NOMO-1 (cell line): ENCODE measurements around the gene KCNJ16.

Source experiments
- DNase-seq, 2 experiments: peaks; one replicate each; lab custom pipeline; 2025; ENCODE audit not compliant: unreplicated experiment in 2 of 2; lab: John Stamatoyannopoulos, UW

KCNJ16 gene

DNA sequence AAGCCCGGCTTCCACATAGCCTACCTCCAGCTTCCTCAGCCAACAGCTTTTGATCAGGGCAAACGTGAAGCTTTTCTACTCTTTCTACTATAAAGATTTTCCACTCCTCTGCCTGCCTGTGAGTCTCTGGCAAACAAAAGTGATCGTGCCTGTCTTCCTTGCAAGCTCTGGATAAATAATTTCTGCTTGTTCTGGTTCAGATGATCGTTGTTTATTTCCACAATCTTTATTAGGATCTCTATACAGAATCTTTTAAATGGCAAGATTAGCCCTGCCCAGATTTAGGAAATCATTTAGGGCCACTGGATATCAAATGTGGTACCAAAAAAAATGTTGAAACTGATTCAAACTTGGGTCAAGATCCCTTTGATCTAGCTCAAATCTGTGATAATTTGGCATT lies 20.4 kb downstream of the KCNJ16 start:
- no peak for DNase-seq

- no peak for DNase-seq
Observed at GRCh38 chr17:70096861-70097260, 21.8 kb downstream of the KCNJ16 start.

GRCh38 chr17:70098030-70098429 lies 23.0 kb downstream of the KCNJ16 start:
- DNase-seq = no peak

DNA sequence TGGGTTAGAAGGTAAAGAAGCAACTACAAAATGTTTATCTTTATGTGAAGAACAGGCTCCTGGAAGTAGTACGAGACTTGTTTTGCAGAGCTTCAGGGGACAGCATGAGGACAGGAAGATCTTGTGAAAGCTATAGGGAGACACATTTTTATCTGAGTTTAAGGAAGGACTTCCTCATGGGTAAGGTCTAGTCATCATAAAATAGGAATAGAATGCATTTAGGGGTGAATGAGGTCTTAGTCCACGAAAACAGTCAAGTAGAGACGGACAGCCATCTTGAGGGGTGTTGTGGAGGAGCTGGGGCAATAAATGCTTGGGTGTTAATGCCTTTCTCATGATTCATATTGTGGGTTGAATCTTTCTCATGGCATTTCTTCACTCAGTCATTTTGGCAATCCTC lies 24.3 kb downstream of the KCNJ16 start:
- peak; percentile 68 to 83 for DNase-seq

GRCh38 chr17:70099884-70100283 lies 24.9 kb downstream of the KCNJ16 start:
- peak; percentile 71 to 75 for DNase-seq

- no peak for DNase-seq
Observed at GRCh38 chr17:70100983-70101382, 26.0 kb downstream of the KCNJ16 start.

DNA sequence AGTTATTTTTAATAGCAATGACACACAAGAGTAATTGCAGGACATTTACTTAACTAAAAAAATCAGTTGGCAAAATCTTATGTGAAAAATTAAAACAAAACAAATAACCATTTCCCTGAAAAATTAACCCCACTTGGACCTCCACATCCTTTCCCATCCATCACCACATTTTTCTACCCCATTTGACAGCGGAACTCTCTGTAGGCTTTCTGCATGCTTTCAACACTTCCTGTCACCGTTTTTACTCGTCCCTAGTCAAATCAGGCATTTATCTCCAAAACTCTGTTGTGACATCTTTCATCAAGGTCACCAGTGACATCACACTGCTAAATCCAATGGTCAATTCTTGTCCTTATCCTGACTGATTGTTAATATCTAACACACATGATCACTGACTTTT lies 27.5 kb downstream of the KCNJ16 start:
- peak; percentile 41 to 48 for DNase-seq

DNA sequence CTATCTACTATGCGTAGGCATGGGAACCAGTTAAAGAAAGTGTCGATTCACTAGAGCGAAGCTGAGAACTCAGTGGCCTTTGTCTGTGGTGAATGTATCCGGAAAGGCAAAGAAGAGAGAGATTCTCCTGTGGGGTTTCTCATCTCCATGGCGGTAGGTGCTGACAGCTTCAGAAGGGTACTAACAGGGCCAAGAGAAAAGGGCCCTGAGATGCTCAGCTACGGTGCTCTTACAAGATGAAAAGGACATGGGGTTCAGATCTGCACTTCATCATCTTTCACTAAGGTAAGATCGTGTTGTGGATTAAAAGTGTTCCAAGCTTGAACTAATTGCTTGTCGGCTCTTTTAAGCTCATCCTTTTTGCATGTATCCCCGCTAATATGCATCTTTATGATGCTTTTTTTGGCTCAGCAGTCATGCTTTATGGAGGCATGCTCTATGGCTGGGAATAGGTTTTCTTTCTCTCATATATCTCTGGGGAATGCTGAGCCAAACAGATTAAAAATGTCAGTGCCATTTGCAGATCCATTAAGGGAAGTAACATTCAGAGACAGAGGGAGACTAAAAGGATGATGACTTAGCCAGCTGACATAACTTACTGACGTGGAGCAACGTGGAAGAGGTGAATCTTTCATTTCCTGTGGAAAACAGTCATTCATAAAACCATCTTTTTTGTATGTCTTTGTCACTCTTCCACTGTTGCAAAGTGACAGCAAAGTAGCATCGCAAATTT lies 29.9 kb downstream of the KCNJ16 start:
- DNase-seq = no peak

DNA sequence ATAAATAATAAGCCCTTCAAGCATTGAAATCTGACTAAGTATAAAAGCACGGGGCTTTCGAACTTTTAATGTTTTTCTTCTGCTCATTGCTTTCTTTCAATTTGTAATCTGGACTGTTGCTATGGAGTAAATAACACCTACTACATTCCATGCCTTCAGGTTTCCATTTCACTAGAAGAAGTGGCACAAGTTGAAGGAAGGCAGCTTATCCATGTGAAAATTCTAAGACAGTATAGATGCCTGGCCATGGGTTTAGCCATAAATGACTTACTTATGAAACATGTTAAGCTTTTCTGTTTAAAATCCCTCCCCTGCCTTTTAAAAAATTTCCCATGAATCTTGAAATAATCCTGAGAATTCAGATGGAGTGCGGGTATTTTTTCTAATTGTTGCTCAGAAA lies 30.6 kb downstream of the KCNJ16 start:
- no peak for DNase-seq

DNA sequence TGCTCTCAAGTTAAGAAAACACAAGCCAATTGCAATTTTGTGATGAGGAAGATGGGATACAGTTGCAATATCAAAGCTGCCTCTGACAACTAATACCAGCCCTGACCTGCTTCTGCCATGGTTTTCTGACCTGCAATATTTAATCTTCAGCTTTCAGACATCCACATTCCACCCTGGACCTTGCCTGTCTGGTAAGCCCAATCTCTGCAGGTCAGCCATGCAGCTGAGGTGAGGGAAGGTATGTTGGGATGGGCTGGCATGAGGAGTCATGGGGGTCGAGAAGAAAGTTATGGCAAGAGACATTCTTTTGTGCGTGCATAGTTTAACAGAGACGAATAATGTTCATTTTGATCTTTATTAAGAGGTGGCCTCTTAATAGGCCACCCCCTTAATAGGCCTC lies 31.5 kb downstream of the KCNJ16 start:
- DNase-seq = no peak

GRCh38 chr17:70107441-70107840 lies 32.4 kb downstream of the KCNJ16 start:
- no peak for DNase-seq

DNA sequence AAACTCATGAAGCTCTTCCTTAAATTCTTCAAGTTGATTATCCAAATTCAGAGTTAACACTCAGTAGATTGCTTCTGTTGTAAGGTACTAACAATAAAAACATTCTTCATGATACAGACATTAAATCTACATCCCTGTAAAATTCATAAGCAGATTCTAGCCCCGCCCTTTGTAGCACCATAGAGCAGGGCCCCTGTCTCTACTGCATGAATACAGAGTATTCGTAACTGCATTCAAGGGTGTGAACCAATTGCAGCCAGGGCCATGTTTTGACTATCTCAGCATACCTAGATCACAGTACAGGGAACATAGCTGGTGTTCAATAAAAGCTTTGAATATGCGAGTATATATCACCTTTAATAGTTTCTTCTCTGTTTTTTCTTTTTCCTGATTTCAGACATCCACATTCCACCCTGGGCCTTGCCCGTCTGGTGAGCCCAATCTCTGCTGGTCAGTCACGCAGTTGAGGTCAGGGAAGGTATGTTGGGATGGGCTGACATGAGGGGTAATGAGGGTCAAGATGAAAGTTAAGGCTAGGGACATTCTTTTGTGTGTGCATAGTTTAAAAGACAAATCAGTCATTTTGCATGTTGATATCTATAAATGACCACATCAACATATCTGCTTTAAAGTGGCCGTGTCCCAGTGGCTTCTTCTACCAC lies 33.0 kb downstream of the KCNJ16 start:
- no peak for DNase-seq

- DNase-seq = no peak
Observed at GRCh38 chr17:70109497-70109896, 34.5 kb downstream of the KCNJ16 start.

- DNase-seq = no peak
Observed at GRCh38 chr17:70110443-70110880, 35.4 kb downstream of the KCNJ16 start.

GRCh38 chr17:70111201-70111600 lies 36.2 kb downstream of the KCNJ16 start:
- DNase-seq = no peak

DNA sequence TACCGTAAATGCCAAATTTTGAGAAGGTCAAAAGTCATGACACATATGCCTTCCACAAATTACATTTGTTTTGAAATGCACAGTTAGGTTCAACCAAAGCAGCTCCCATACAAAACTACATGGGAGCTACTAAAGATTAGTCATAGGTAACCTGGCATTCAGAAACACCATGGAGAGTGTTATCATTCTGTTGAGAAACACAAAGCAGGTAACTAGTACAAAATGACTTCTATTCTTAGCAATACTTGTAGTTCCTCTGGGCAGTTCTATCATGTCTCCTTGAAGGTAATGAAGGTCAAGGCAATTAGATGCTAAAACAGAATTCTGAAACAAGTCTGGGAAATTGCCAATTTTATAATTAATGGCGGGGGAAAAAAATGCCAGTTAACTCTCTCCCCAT lies 39.4 kb downstream of the KCNJ16 start:
- DNase-seq = no peak

DNA sequence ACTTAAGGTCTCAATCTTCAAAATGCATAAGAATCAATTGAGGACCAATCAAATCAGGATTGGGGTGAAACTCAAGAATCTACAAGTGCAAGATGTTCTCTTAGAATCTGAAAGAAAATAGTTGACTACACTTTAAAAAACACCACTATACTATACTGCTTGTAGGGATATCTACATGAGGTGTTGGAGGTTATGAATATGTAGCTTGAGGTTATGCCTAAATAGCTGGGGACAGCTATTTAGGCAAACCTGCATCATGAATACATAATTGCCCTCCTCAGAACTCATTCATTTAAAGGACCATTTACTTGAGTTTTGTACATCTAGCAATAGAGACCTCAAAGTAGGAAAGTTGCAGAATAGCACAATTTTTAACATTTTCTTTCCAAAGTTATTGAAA lies 40.1 kb downstream of the KCNJ16 start:
- DNase-seq = no peak

DNA sequence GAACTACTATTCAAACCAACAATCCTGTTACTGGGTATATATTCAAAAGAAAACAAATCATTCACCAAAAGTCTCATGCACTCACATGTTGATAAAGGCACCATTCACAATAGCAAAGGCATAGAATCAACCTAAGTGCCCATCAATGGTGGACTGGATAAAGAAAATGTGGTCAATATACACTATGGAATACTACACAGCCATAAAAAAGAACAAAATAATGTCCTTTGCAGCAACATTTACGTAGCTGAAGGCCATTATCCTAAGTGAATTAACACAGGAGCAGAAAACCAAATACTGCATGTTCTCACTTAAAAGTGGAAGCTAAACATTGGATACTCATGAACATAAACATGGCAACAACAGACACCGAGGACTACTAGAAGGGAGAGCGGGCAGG lies 41.9 kb downstream of the KCNJ16 start:
- DNase-seq = no peak

DNA sequence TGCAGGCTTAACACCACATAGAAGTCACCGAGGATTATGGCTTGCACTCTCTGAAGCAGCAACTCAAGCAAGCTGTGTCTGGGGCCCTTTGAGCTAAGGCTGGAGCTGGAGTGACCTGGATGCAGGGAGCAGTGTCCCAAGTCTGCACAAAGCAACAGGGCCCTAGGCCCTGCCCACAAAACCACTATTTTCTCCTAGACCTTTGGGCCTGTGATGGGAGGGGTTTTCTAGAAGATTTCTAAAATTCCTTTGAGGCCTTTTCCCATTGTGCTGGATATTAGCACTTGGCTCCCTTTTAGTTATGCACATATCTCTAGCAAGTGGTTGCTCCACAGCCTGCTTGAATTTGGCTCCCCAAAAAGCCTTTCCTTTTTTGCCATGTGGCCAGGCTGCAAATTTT lies 44.5 kb downstream of the KCNJ16 start:
- no peak for DNase-seq

DNA sequence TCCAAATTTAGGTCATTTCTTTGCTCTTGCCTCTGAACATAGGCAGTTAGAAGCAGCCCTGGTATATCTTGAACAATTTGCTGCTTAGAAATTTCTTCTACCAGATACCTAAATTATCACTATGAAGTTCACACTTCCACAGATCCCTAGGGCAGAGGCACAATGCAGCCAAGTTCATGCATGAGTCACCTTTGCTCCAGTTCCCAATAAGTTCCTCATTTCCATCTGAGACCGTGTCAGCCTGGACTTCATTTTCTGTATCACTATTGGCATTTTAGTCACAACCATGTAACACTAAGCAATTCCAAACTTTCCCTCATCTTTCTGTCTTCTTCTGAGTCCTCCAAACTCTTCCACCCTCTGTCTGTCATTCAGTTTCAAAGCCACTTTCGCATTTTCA lies 45.0 kb downstream of the KCNJ16 start:
- DNase-seq = no peak

- DNase-seq = peak; percentile 78 to 92
Observed at GRCh38 chr17:70120425-70120824, 45.4 kb downstream of the KCNJ16 start.

DNA sequence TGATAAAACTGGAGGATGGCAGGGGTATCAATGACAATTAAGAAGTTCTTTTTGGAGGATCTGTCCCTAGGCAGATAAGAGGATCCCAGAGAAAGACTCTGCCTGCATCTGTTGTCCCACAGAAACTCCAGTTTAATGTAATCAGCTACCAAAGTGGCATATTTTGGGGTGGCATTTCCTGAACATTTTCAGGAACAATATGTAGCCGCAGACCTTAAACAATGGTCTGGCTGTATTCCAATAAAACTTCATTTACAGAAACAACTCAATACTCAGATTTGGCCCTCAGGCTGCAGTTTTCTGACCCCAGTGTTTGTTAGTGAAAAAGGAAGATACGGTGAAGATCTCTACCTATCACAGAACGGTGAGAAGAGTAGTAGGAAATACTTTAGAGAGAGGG lies 46.1 kb downstream of the KCNJ16 start:
- no peak for DNase-seq
